GM12878 (cell line): ENCODE measurements around the gene FBXL3. TPM values are rescaled to one million over a fixed set of nuclear protein-coding genes. Genes with fewer than 3 reads are reported as not detected.

ENCODE experiments used
- ATAC-seq: fragments of 200-7000 bp; cut with Tn5 transposase; 3 replicates; pipeline ENCODE4 v1.9.1; 2020; ENCODE audit warnings: mild to moderate bottlenecking, moderate library complexity
- BruUV-seq: library from RNA; stranded (reverse); fragments of 400-500 nt; replicated peaks from 2 replicates; lab custom pipeline; 2021; lab: Mats Ljungman, UMichigan
- CTCF ChIA-PET: fragments of 300-600 bp; sonication (Branson Sonifier 250); formaldehyde crosslinking; extraction: SDS; loops from one replicate; lab custom pipeline; 2021; ENCODE audit warnings: inconsistent platforms; lab: Yijun Ruan, JAX
- POLR2A ChIA-PET: fragments of 350-600 bp; formaldehyde crosslinking; extraction: SDS; loops from one replicate; lab custom pipeline; 2021; ENCODE audit warnings: inconsistent platforms; lab: Charles Lee
- RAD21 ChIA-PET: fragments of 300-600 bp; sonication (Branson Sonifier 250); formaldehyde crosslinking; loops from one replicate; lab custom pipeline; 2023; ENCODE audit warnings: antibody characterized with exemption; ENCODE audit not compliant: unreplicated experiment; lab: Charles Lee
- SMC1A ChIA-PET: fragments of 300-600 bp; sonication (Branson Sonifier 250); formaldehyde crosslinking; loops from one replicate; lab custom pipeline; 2023; ENCODE audit not compliant: unreplicated experiment, uncharacterized antibody; lab: Charles Lee
- DNase-seq: peaks from one replicate; pipeline ENCODE4 v3.0.0-alpha.2; 2011; ENCODE audit warnings: low read depth, low spot score
- FAIRE-seq: peaks from 3 replicates; lab custom pipeline; 2011; peaks lifted over from hg19 to GRCh38; lab: Jason Lieb, UNC
- H2AFZ ChIP-seq: 2 replicates; pipeline ENCODE4 v1.6.0; 2011; ENCODE audit warnings: low read depth, low read length, control low read depth; ENCODE audit not compliant: control insufficient read depth
- H3K27ac ChIP-seq: 2 replicates; pipeline ENCODE4 v1.5.1; 2011; ENCODE audit warnings: control low read depth; ENCODE audit not compliant: control insufficient read depth, insufficient read depth
- H3K27me3 ChIP-seq, 2 experiments: replicated peaks in 1 of 2; 2 replicates each; pipeline versions ENCODE4 v1.6.0 to v1.6.1; 2011; ENCODE audit warnings: low read length in 1 of 2; ENCODE audit not compliant: control insufficient read depth in 2 of 2, insufficient read depth in 2 of 2
- H3K36me3 ChIP-seq, 2 experiments: 2 replicates each; pipeline ENCODE4 v1.5.1; 2011; ENCODE audit warnings: low read length in 1 of 2; ENCODE audit not compliant: control insufficient read depth in 2 of 2, insufficient read depth in 2 of 2
- H3K4me1 ChIP-seq: 2 replicates; pipeline ENCODE4 v1.6.1; 2011; ENCODE audit warnings: mild to moderate bottlenecking, low read length, moderate library complexity, mixed read lengths; ENCODE audit not compliant: control insufficient read depth, insufficient read depth
- H3K4me2 ChIP-seq: 2 replicates; pipeline ENCODE4 v1.6.0; 2011; ENCODE audit warnings: control low read depth; ENCODE audit not compliant: control insufficient read depth, insufficient read depth
- H3K4me3 ChIP-seq: fragments of 200-600 bp; sonication (generic); 2 replicates; pipeline ENCODE4 v1.5.1; 2016
- H3K79me2 ChIP-seq: 2 replicates; pipeline ENCODE4 v1.6.0; 2011; ENCODE audit warnings: low read length; ENCODE audit not compliant: control insufficient read depth, insufficient read depth
- H3K9ac ChIP-seq: 2 replicates; pipeline ENCODE4 v1.8.0; 2011; ENCODE audit warnings: low read length, control low read depth, mixed read lengths; ENCODE audit not compliant: control insufficient read depth, insufficient read depth
- H3K9me3 ChIP-seq: replicated peaks from 3 replicates; pipeline ENCODE4 v1.5.1; 2011; ENCODE audit warnings: mild to moderate bottlenecking, low read length; ENCODE audit not compliant: control insufficient read depth, insufficient read depth
- H4K20me1 ChIP-seq: 2 replicates; pipeline ENCODE4 v1.6.0; 2011; ENCODE audit not compliant: control insufficient read depth, insufficient read depth
- BHLHE40 ChIP-seq, 2 experiments: fragments of 450-650 bp in 1 of 2; IDR thresholded peaks; 2 replicates each; pipeline ENCODE4 v1.6.1; 2011 to 2017; ENCODE audit warnings: low read depth in 2 of 2, borderline replicate concordance in 1 of 2, improper control_type of control experiment in 1 of 2, low read length in 1 of 2, mild to moderate bottlenecking in 1 of 2
- FOXK2 ChIP-seq: fragments of 450-650 bp; IDR thresholded peaks from 2 replicates; pipeline ENCODE4 v1.6.1; 2017; ENCODE audit warnings: mild to moderate bottlenecking, moderate library complexity
- IKZF1 ChIP-seq: fragments of 450-650 bp; conservative IDR thresholded peaks from 2 replicates; pipeline ENCODE4 v1.6.1; 2017; ENCODE audit warnings: antibody characterized with exemption, mild to moderate bottlenecking
- KDM1A ChIP-seq: fragments of 200-600 bp; sonication (generic); IDR thresholded peaks from 2 replicates; pipeline ENCODE4 v1.6.1; 2016; ENCODE audit warnings: borderline replicate concordance
- MTA2 ChIP-seq: fragments of 450-650 bp; IDR thresholded peaks from 2 replicates; pipeline ENCODE4 v1.6.1; 2016; ENCODE audit warnings: low read depth, mild to moderate bottlenecking, moderate library complexity
- NFYA ChIP-seq: IDR thresholded peaks from 2 replicates; pipeline ENCODE4 v1.6.1; 2011; ENCODE audit warnings: low read depth, mild to moderate bottlenecking, low read length, improper control_type of control experiment, borderline replicate concordance
- NR2F1 ChIP-seq: fragments of 450-650 bp; conservative IDR thresholded peaks from 2 replicates; pipeline ENCODE4 v1.6.1; 2017; ENCODE audit warnings: mild to moderate bottlenecking
- RAD51 ChIP-seq: fragments of 450-650 bp; IDR thresholded peaks from 2 replicates; pipeline ENCODE4 v1.6.1; 2016; ENCODE audit warnings: moderate library complexity, mild to moderate bottlenecking, inconsistent platforms
- SIN3A ChIP-seq: IDR thresholded peaks from 2 replicates; pipeline ENCODE4 v1.6.1; 2012; ENCODE audit warnings: low read depth, low read length, improper control_type of control experiment
- SMARCA5 ChIP-seq: fragments of 450-650 bp; IDR thresholded peaks from 2 replicates; pipeline ENCODE4 v1.6.1; 2017; ENCODE audit warnings: mild to moderate bottlenecking
- SP1 ChIP-seq: IDR thresholded peaks from one replicate; pipeline ENCODE4 v1.6.1; 2011; ENCODE audit warnings: low read depth, low read length
- SREBF1 ChIP-seq: IDR thresholded peaks from 2 replicates; pipeline ENCODE4 v1.6.1; 2012; ENCODE audit warnings: mild to moderate bottlenecking, low read length
- SUZ12 ChIP-seq: fragments of 200-600 bp; sonication (generic); IDR thresholded peaks from one replicate; pipeline ENCODE4 v1.6.1; 2018; ENCODE audit warnings: antibody characterized with exemption, mild to moderate bottlenecking; ENCODE audit not compliant: unreplicated experiment
- YY1 ChIP-seq: IDR thresholded peaks from 2 replicates; pipeline ENCODE4 v1.6.1; 2011; ENCODE audit warnings: low read depth, mild to moderate bottlenecking, low read length
- WGBS: methylation state at CpG from one replicate; pipeline ENCODE4 v1.1.6; 2016; ENCODE audit warnings: low lambda C conversion rate; ENCODE audit not compliant: insufficient replicate concordance, insufficient coverage; ENCODE audit errors: missing lambda C conversion rate; 5-methylcytosine and 5-hydroxymethylcytosine counted together
- in situ Hi-C: fragments of 300-500 bp; cut with MboI; formaldehyde crosslinking; loops from 9 replicates; pipeline ENCODE4 v1.14.3; 2018; ENCODE audit warnings: mixed read lengths
- intact Hi-C: fragments of 100-400 bp; cut with micrococcal nuclease; formaldehyde crosslinking; loops from one replicate; pipeline ENCODE4 v1.14.2; 2022; ENCODE audit not compliant: unreplicated experiment
- polyA plus RNA-seq, 11 experiments: library from polyadenylated mRNA; depleted of rRNA in 4 of 11; unstranded in 6 of 11; stranded (reverse) in 5 of 11; fragments of >200 nt; fragmentation: Nextera tagmentation in 4 of 11; fragmentation: Illumina TruSeq in 1 of 11; extraction: Ambion mirVana in 4 of 11; extraction: Trizol in 1 of 11; gene quantifications; 1 replicate in 1 of 11; 2 replicates in 10 of 11; pipeline versions ENCODE4 v1.2.1 to v1.2.3, GENCODE V29; 2011 to 2016; ENCODE audit warnings: inconsistent platforms in 2 of 11, missing spikeins in 2 of 11, low read depth in 1 of 11
- total RNA-seq, 4 experiments: library from RNA; depleted of rRNA in 3 of 4; stranded (reverse); fragments of >200 nt in 3 of 4; fragmentation: Illumina TruSeq in 1 of 4; extraction: Trizol in 1 of 4; gene quantifications; 2 replicates each; pipeline versions ENCODE4 v1.2.1 to v1.2.3, GENCODE V29; 2013 to 2021
- TF ChIP-seq, protein P1 (sequence below): IDR thresholded peaks from 2 replicates; pipeline ENCODE4 v1.6.1; 2012; ENCODE audit warnings: low read length, inconsistent platforms
- TF ChIP-seq, protein P2 (sequence below): IDR thresholded peaks from 2 replicates; pipeline ENCODE4 v1.6.1; 2012; ENCODE audit warnings: low read depth, low read length, improper control_type of control experiment
- TF ChIP-seq, protein P3 (sequence below): fragments of 450-650 bp; IDR thresholded peaks from 2 replicates; pipeline ENCODE4 v1.6.1; 2018; ENCODE audit warnings: mild to moderate bottlenecking, low read depth, moderate library complexity; ENCODE audit not compliant: partially characterized antibody
- TF ChIP-seq, protein P4 (sequence below): fragments of 450-650 bp; IDR thresholded peaks from 2 replicates; pipeline ENCODE4 v1.6.1; 2018; ENCODE audit warnings: borderline replicate concordance, mild to moderate bottlenecking; ENCODE audit not compliant: partially characterized antibody

Gene FBXL3
- total and polyA plus RNA-seq, 10 of the 15 experiments (the other 5 are each of a cell fraction or from before 2014, with no cell fraction given), result 9.0 to 26.4 (median 19.7) TPM

DNA sequence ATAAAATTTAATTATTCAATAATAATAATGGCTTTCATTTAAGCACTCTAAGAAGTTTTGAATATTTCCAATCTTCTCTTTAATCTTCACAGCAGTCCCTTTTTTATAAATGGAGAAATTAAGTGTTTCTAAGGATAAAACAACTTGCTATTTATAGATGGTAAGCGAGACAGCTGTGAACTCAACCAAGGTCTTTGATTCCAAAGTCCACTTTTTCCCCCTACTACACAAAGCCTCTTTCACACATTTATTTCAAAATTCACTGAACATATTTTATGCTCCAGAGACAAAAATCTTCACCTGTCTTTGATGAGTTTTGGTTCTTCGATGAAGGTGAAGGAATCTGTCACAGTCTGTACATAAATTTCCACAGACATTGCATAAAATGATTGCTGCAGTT, 34.4 kb upstream of the FBXL3 start:
- no peaks in the 10 kb centered on the region for H3K79me2 ChIP-seq
- TF ChIP-seq KDM1A (no peak), YY1 (no peak), SIN3A (no peak), FOXK2 (no peak), BHLHE40 (IDR thresholded peaks at IDR 0.05; ENCODE audit: borderline replicate concordance in 1 of 2, low read depth in 2 of 2, low read length in 1 of 2) (no peak), SMARCA5 (no peak), IKZF1 (no peak), MTA2 (no peak), SUZ12 (no peak), NR2F1 (no peak), SP1 (no peak), NFYA (no peak), RAD51 (no peak), SREBF1 (no peak)
- TF ChIP-seq, protein P1, sequence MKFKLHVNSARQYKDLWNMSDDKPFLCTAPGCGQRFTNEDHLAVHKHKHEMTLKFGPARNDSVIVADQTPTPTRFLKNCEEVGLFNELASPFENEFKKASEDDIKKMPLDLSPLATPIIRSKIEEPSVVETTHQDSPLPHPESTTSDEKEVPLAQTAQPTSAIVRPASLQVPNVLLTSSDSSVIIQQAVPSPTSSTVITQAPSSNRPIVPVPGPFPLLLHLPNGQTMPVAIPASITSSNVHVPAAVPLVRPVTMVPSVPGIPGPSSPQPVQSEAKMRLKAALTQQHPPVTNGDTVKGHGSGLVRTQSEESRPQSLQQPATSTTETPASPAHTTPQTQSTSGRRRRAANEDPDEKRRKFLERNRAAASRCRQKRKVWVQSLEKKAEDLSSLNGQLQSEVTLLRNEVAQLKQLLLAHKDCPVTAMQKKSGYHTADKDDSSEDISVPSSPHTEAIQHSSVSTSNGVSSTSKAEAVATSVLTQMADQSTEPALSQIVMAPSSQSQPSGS, result no peak
- TF ChIP-seq, protein P2, sequence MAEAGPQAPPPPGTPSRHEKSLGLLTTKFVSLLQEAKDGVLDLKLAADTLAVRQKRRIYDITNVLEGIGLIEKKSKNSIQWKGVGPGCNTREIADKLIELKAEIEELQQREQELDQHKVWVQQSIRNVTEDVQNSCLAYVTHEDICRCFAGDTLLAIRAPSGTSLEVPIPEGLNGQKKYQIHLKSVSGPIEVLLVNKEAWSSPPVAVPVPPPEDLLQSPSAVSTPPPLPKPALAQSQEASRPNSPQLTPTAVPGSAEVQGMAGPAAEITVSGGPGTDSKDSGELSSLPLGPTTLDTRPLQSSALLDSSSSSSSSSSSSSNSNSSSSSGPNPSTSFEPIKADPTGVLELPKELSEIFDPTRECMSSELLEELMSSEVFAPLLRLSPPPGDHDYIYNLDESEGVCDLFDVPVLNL, result no peak
- TF ChIP-seq, protein P3, sequence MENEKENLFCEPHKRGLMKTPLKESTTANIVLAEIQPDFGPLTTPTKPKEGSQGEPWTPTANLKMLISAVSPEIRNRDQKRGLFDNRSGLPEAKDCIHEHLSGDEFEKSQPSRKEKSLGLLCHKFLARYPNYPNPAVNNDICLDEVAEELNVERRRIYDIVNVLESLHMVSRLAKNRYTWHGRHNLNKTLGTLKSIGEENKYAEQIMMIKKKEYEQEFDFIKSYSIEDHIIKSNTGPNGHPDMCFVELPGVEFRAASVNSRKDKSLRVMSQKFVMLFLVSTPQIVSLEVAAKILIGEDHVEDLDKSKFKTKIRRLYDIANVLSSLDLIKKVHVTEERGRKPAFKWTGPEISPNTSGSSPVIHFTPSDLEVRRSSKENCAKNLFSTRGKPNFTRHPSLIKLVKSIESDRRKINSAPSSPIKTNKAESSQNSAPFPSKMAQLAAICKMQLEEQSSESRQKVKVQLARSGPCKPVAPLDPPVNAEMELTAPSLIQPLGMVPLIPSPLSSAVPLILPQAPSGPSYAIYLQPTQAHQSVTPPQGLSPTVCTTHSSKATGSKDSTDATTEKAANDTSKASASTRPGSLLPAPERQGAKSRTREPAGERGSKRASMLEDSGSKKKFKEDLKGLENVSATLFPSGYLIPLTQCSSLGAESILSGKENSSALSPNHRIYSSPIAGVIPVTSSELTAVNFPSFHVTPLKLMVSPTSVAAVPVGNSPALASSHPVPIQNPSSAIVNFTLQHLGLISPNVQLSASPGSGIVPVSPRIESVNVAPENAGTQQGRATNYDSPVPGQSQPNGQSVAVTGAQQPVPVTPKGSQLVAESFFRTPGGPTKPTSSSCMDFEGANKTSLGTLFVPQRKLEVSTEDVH, result no peak
- TF ChIP-seq, protein P4, sequence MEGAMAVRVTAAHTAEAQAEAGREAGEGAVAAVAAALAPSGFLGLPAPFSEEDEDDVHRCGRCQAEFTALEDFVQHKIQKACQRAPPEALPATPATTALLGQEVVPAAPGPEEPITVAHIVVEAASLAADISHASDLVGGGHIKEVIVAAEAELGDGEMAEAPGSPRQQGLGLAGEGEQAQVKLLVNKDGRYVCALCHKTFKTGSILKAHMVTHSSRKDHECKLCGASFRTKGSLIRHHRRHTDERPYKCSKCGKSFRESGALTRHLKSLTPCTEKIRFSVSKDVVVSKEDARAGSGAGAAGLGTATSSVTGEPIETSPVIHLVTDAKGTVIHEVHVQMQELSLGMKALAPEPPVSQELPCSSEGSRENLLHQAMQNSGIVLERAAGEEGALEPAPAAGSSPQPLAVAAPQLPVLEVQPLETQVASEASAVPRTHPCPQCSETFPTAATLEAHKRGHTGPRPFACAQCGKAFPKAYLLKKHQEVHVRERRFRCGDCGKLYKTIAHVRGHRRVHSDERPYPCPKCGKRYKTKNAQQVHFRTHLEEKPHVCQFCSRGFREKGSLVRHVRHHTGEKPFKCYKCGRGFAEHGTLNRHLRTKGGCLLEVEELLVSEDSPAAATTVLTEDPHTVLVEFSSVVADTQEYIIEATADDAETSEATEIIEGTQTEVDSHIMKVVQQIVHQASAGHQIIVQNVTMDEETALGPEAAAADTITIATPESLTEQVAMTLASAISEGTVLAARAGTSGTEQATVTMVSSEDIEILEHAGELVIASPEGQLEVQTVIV, result no peak
- TF ChIP-seq, all 136 proteins: peak for 0
- H2AFZ ChIP-seq, result no peak overlapping the region
- peaks cover 7 to 33% of the 10 kb centered on the region in 2 experiments for H3K36me3 ChIP-seq
- in situ Hi-C loops (no loop called here), intact Hi-C loops (no loop called here)
- DNase-seq (no peak), FAIRE-seq (no peak), ATAC-seq (no peak)
- H3K4me2 ChIP-seq, result no peak overlapping the region
- ChIA-PET POLR2A (no interaction called here), SMC1A (no interaction called here), CTCF (no interaction called here), RAD21 (no interaction called here)
- no peak overlapping the region for H3K9ac ChIP-seq
- 100% methylated on average over 2 of the region's 2 CpGs for WGBS
- BruUV-seq, result no TSS peak
- no peaks in the 10 kb centered on the region for H3K4me1 ChIP-seq
- H3K27ac ChIP-seq, result no peak overlapping the region
- no peaks in the 10 kb centered on the region for H3K9me3 ChIP-seq
- no peaks in the 10 kb centered on the region for H4K20me1 ChIP-seq
- no peak overlapping the region for H3K4me3 ChIP-seq
- H3K27me3 ChIP-seq, result no peaks in the 10 kb centered on the region
